Stimulated activated naive B cell treated with anti-CD40 and anti-IgM and Interleukin-4, amounts not matched to agents 10 μg/mL and 1 μg/mL and 100 μg/mL, for 72 hours (primary cell): ENCODE results near the gene ATP11C.
A peak's percentile ranks its signal among the peaks of the same experiment; 100 is the strongest.
"Not testable (repeated sequence)": the region's sequence is repeated elsewhere in the genome, so short reads cannot be mapped to it uniquely, and the experiment has no call there.

ENCODE experiments used
- ATAC-seq, 2 donors: fragments of 150-1000 bp; cut with Tn5 transposase; replicated peaks; 2 replicates each; pipeline ENCODE4 v1.10.0; 2021; ENCODE audit warnings: moderate library complexity in 1 of 2
- DNase-seq: peaks from one replicate; pipeline ENCODE4 v3.0.0; 2021
- H3K27ac Mint-ChIP-seq: one replicate; pipeline ENCODE4 v1.8.0; 2022; ENCODE audit warnings: mild to moderate bottlenecking, mixed read lengths
- H3K27me3 Mint-ChIP-seq, 2 donors: one replicate each; pipeline ENCODE4 v1.8.0; 2022; ENCODE audit warnings: mixed read lengths in 2 of 2
- H3K36me3 Mint-ChIP-seq, 2 donors: one replicate each; pipeline ENCODE4 v1.8.0; 2022; ENCODE audit warnings: mixed read lengths in 2 of 2, mild to moderate bottlenecking in 1 of 2
- H3K4me1 Mint-ChIP-seq, 2 donors: one replicate each; pipeline ENCODE4 v1.8.0; 2022; ENCODE audit warnings: mixed read lengths in 2 of 2, mild to moderate bottlenecking in 1 of 2
- H3K4me3 Mint-ChIP-seq, 2 donors: one replicate each; pipeline ENCODE4 v1.8.0; 2022; ENCODE audit warnings: mild to moderate bottlenecking in 2 of 2, mixed read lengths in 2 of 2, moderate library complexity in 1 of 2
- H3K9me3 Mint-ChIP-seq, 2 donors: one replicate each; pipeline ENCODE4 v1.8.0; 2022; ENCODE audit warnings: mixed read lengths in 2 of 2, mild to moderate bottlenecking in 1 of 2

ATP11C gene

DNA sequence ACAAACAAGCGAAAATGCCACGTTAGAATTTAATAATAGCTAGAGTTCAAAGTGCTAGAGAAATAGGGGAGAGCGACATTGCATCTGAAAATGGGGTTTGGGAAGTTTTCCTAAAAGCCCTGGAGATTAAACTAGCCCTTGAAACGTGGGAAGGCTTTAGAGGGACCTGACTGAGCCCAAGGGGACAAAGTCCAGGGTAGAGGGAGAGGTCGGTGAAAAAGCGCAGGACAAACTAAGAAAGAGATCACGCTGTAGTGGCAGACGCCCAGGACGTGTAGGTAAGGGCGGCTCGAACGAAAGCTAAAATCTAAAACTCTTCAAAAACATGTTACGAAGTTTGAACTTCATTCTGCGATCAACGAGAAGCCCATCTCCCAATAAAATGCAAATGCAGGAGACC is 1.1 kb upstream of the ATP11C start:
- H3K27me3 Mint-ChIP-seq: peaks cover 0 to under 1% of the 10 kb centered on the region in 2 donors
- H3K27ac Mint-ChIP-seq: peak overlapping the region; percentile 96
- H3K4me3 Mint-ChIP-seq: peak overlapping the region; percentile 86 to 89
- H3K9me3 Mint-ChIP-seq: no peaks in the 10 kb centered on the region
- peaks cover 0 to 1% of the 10 kb centered on the region in 2 donors for H3K36me3 Mint-ChIP-seq
- ATAC-seq: no peak
- H3K4me1 Mint-ChIP-seq: peaks cover 5 to 16% of the 10 kb centered on the region in 2 donors
- no peak for DNase-seq

DNA sequence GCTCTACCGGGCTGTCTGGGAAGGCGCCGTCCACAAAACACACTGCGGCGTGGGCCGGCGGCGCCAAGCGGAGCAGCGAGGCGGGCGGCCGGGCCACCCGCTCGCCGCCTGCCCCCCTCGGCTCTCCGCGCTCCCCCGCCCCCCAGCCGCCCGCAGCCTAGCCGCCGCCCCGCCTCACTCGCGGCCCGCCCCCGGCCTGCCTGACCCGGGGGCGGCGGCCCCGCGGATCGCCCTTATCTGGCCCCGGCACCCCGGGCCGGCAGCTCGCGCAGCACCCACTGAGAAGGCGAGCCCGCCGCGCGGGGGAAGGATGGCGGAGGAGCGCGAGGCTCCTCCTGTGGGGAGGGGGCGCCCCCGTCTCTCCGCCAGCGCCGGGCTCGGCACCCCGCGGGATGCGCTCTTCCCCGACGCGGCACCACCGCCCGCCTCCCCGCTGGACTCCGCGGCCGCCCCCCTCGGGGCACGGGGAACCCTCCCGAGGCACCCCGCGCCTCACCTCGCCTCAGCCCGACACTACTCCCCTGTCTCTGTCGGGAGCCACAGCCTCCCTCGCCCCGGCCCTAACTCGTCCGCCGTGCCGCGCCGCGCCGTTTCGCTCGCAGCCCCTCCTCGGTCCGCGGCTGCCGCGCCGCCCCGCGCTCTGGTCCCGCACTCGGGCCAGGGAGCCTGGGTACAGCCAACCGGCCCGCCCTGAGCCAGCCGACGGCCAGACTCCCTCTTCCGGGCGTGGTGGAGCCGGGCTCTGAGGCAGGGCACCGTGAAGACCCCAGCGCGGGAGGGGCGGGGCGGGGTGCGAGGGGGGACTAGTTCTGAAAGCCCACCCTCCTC is 566 bp downstream of the ATP11C start:
- peak overlapping the region; percentile 86 to 89 for H3K4me3 Mint-ChIP-seq
- no peaks in the 10 kb centered on the region for H3K27me3 Mint-ChIP-seq
- peak overlapping the region; percentile 96 for H3K27ac Mint-ChIP-seq
- ATAC-seq (peak; percentile 56), DNase-seq (peak; percentile 23)
- no peaks in the 10 kb centered on the region for H3K9me3 Mint-ChIP-seq
- H3K4me1 Mint-ChIP-seq: peaks cover 5 to 17% of the 10 kb centered on the region in 2 donors
- peaks cover 0 to 1% of the 10 kb centered on the region in 2 donors for H3K36me3 Mint-ChIP-seq

DNA sequence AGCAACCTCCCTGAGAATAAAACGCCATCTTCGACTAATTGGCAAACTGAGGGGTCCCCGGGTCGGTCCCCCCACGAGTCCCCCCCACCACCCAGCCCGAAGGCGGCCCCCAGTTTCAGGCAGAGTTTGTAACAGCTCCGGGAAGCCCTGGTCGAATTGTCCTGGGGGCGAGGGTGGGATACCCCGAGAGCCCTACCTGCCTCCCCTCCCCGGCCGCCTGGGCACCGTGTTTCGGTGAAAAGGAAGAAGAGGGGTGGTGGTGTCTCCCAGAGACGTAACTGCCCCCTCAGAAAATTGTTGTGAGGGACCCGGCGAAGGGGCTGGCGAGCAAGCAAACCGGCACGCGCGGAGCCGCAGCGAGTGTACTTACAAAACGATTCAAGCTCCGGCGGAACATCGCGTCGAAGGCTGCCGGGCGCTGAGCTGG is 1.2 kb downstream of the ATP11C start:
- Mint-ChIP-seq H3K4me3 (peak overlapping the region; percentile 82 to 83), H3K36me3 (peaks cover 0 to 1% of the 10 kb centered on the region in 2 donors), H3K4me1 (peaks cover 5 to 17% of the 10 kb centered on the region in 2 donors), H3K27me3 (no peaks in the 10 kb centered on the region), H3K27ac (peak overlapping the region; percentile 85), H3K9me3 (no peaks in the 10 kb centered on the region)
- peak; percentile 1 for DNase-seq
- ATAC-seq: no peak

DNA sequence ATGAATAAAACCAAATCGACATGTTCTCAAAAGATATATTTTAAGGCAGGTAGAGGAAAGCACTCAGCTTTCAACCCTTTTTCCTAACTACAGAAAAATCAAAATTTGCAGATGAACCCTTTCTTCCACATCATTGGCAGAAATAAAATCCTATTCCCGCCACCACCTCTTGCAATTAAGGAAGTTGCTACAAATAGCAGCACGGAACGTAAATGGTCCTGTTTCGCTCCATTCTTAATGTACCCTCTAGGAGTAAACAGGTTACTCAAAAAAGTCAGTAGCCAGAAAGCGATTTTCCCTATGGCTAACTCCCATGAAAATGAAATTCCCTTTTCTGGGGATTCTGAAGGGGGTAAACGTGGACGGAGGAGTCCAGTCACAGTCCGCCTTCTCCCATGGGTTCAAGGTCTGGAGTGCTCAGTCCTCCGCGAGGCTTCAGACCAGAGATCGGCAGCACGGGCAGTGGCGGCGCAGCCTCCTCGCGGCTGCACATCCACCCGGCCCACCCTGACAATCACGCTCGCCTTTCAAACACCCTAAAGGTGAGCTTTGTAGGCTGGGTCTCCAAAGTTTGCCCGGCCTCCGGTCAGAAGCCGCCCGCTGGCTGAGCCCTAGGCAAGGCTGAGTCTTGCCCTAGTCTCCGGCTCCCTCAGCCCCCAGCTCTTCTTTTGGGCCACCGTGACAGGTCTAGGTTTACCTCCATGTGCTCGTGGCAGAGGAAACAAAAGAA is 1.8 kb downstream of the ATP11C start:
- H3K9me3 Mint-ChIP-seq: no peaks in the 10 kb centered on the region
- peaks cover 0 to 1% of the 10 kb centered on the region in 2 donors for H3K36me3 Mint-ChIP-seq

DNA sequence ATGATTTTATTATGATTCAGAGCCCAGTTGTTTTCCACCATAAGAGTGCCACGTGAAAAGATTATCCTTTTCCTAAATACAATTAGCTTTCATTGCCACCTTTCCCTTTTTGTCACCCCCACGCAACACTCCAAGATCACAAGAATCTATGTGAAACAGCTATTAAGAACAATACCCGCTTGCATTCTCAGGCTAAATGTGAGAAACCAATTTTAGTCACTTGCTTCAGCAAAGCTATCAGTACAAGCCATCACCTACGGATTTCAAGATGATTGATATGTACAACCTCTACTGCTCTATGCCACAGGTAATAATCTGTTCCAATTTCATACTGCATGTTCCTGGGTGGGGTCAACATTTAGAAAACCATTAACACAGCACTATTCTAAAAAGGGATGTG is 2.5 kb downstream of the ATP11C start:
- peaks cover 0 to 1% of the 10 kb centered on the region in 2 donors for H3K36me3 Mint-ChIP-seq
- no peak for DNase-seq
- H3K9me3 Mint-ChIP-seq: no peaks in the 10 kb centered on the region
- no peaks in the 10 kb centered on the region for H3K27me3 Mint-ChIP-seq
- ATAC-seq: no peak
- H3K4me3 Mint-ChIP-seq: peak overlapping the region; percentile 82 to 83
- H3K4me1 Mint-ChIP-seq: peaks cover 7 to 23% of the 10 kb centered on the region in 2 donors
- no peak overlapping the region for H3K27ac Mint-ChIP-seq

More for the DNA sequence above, 1.8 kb downstream of the ATP11C start:
- peak overlapping the region; percentile 82 to 83 for H3K4me3 Mint-ChIP-seq
- peaks cover 5 to 18% of the 10 kb centered on the region in 2 donors for H3K4me1 Mint-ChIP-seq
- peak overlapping the region; percentile 85 for H3K27ac Mint-ChIP-seq
- DNase-seq: no peak
- peak; percentile 2 to 6 for ATAC-seq
- no peaks in the 10 kb centered on the region for H3K27me3 Mint-ChIP-seq

DNA sequence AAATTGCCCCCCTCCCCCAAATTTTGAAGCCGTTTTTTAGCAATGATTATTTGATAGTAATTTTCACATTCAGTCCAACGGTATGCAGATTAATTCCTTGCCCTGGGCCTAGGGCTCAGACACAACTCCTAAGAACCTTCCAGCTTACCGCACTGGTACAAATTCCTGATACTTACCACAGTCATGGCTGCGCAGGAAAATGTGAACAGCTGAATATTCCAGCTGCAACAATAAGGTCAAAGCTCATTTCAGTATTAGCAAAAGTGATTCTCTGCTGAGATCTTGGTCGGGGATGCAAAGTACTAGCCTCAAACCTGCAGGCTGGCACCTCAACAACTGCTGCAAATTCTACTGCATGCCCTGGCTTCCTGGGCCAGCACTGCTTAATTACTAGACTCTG is 3.0 kb downstream of the ATP11C start:
- Mint-ChIP-seq H3K27ac (no peak overlapping the region), H3K36me3 (peaks cover 0 to 1% of the 10 kb centered on the region in 2 donors), H3K4me1 (peaks cover 7 to 23% of the 10 kb centered on the region in 2 donors), H3K4me3 (no peak overlapping the region), H3K27me3 (no peaks in the 10 kb centered on the region), H3K9me3 (no peaks in the 10 kb centered on the region)
- DNase-seq: no peak
- ATAC-seq: no peak

DNA sequence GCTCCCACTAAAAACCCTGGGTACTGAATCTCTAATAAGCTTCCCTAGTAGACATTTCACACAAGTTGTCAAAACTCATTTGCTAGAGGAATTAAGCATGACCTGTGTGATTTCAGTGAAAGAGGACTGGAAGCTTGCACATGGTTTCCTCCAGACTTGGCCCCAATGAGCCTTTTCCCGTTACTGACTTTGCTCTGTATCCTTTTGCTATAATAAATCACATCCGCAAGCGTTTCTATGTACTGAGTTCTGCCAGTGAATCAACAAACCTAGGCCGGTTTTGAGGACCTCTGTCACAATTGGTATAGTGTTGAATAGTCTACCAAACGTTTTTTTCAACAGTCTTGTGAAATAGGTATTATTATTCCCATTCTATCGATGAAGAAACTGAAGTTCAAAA is 8.2 kb downstream of the ATP11C start:
- peaks cover 9 to 31% of the 10 kb centered on the region in 2 donors for H3K4me1 Mint-ChIP-seq
- H3K27ac Mint-ChIP-seq: no peak overlapping the region
- H3K9me3 Mint-ChIP-seq: peaks cover 0 to 3% of the 10 kb centered on the region in 2 donors
- no peak for ATAC-seq
- DNase-seq: no peak
- H3K27me3 Mint-ChIP-seq: no peaks in the 10 kb centered on the region
- no peak overlapping the region for H3K4me3 Mint-ChIP-seq
- H3K36me3 Mint-ChIP-seq: peaks cover 5 to 10% of the 10 kb centered on the region in 2 donors

DNA sequence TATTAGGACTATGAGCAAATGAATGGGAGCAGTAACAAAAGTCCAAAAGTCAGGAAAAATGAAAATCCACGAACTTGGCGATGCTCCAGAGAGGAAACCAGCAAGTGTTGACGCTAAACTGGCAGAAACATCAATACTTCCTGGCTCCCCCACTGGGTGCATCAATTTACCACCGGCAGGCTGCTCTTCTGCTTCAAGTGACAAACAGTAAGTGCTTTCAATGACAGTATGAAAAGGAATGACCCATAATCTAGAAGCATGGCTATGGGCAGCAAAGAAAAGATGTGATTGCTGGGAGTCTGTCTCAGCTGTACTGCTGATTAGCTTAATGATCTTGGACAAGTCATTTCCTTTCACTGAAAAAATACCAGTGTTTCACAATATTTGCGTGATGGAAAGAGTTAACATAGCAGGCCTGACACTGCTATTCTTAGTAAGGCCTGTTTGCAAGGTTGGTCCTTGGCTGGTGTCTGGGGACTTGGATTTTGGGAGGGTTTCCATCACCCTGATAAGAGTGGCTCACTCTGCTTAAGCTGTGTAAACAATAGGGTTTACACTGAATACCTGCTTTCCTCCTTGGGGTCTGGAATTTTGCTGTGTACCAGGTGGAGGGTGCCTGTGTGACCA is 8.7 kb downstream of the ATP11C start:
- H3K9me3 Mint-ChIP-seq: peaks cover 0 to 3% of the 10 kb centered on the region in 2 donors
- no peak overlapping the region for H3K4me3 Mint-ChIP-seq
- no peak overlapping the region for H3K27ac Mint-ChIP-seq
- no peak for DNase-seq
- no peak for ATAC-seq
- no peaks in the 10 kb centered on the region for H3K27me3 Mint-ChIP-seq
- peaks cover 9 to 29% of the 10 kb centered on the region in 2 donors for H3K4me1 Mint-ChIP-seq
- peaks cover 5 to 10% of the 10 kb centered on the region in 2 donors for H3K36me3 Mint-ChIP-seq

DNA sequence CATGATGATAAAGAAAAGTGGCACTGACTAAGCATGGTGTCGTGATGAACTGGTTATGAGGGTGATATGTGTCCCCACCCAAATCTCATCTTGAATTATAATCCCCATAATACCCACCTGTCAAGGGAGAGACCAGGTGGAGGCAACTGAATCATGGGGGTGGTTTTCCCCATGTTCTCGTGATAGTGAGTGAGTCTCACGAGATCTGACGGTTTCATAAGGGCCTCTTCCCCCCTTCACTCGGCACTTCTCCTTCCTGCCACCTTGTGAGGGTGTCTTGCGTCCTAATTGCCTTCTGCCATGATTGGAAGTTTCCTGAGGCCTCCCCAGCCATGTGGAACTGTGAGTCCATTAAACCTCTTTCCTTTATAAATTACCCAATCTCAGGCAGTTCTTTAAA is 11.7 kb downstream of the ATP11C start:
- H3K27me3 Mint-ChIP-seq, ATAC-seq, DNase-seq, H3K9me3 Mint-ChIP-seq, H3K27ac Mint-ChIP-seq, H3K4me3 Mint-ChIP-seq: not testable (repeated sequence)
- Mint-ChIP-seq H3K4me1 (peaks cover 7 to 33% of the 10 kb centered on the region in 2 donors), H3K36me3 (peaks cover 4 to 10% of the 10 kb centered on the region in 2 donors)

DNA sequence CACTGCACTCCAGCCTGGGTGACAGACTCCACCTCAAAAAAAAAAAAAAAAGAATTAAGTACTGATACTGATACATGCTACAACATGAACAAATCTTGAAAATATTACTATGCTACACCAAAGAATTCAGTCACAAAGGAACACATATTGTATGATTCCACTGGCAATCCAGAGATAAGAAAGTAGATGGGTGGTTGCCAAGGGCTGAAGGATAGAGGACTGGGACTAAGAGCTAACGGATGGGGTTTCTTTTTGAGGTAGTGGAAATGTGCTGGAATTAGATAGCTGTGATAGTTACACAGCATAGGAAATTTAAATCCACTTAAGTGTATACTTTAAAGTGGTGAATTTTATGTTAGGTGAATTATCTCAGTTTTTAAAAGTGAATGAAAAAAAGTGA is 12.5 kb downstream of the ATP11C start:
- Mint-ChIP-seq H3K9me3 (peaks cover 0 to 3% of the 10 kb centered on the region in 2 donors), H3K36me3 (peaks cover 4 to 10% of the 10 kb centered on the region in 2 donors), H3K27ac (no peak overlapping the region), H3K27me3 (no peaks in the 10 kb centered on the region), H3K4me3 (no peak overlapping the region), H3K4me1 (peaks cover 4 to 28% of the 10 kb centered on the region in 2 donors)
- no peak for DNase-seq
- ATAC-seq: no peak

DNA sequence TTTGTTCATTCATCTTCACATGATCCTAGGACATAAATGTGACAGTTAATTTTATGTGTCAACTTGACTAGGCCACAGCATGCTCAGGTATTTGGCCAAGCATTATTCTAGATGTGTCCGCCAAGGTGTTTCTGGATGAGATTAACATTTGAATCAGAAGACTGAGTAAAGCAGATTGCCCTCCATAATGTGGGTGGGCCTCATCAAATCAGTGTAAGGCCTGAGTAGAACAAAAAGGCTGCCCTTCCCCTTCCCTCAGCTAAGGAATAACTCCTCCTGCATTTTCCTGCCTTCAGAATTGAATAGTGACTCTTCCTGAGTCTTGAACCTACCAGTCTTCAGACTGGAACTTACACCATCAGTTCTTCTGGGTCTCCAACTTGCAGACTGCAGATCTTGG is 18.4 kb downstream of the ATP11C start:
- Mint-ChIP-seq H3K36me3 (peaks cover 0 to 5% of the 10 kb centered on the region in 2 donors), H3K27ac (no peak overlapping the region), H3K4me3 (no peak overlapping the region), H3K9me3 (no peaks in the 10 kb centered on the region), H3K4me1 (peaks cover 7 to 22% of the 10 kb centered on the region in 2 donors), H3K27me3 (no peaks in the 10 kb centered on the region)
- no peak for ATAC-seq
- DNase-seq: no peak

DNA sequence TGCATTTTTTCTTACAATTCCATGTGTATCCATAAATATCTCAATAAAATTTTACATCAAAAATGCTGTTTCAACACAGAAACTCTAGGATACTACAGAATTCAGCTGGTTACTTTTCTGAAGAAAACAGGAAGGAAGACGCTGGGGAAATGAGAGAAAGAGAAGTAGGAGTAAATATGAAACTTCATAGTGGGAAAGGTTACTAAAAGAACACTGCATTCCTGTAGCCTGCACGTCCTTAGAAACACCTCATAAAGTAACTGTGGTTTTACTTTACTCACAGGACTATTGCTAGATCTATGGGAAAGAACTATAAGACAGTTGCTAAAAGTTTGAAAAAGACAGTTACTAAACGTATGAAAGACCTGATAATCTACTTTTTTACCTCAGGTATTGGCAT is 23.1 kb downstream of the ATP11C start:
- Mint-ChIP-seq H3K36me3 (peaks cover 0 to 7% of the 10 kb centered on the region in 2 donors), H3K4me3 (no peak overlapping the region), H3K4me1 (peaks cover 10 to 27% of the 10 kb centered on the region in 2 donors), H3K27me3 (no peaks in the 10 kb centered on the region), H3K9me3 (no peaks in the 10 kb centered on the region), H3K27ac (no peak overlapping the region)
- ATAC-seq (peak; percentile 77 to 94), DNase-seq (no peak)

DNA sequence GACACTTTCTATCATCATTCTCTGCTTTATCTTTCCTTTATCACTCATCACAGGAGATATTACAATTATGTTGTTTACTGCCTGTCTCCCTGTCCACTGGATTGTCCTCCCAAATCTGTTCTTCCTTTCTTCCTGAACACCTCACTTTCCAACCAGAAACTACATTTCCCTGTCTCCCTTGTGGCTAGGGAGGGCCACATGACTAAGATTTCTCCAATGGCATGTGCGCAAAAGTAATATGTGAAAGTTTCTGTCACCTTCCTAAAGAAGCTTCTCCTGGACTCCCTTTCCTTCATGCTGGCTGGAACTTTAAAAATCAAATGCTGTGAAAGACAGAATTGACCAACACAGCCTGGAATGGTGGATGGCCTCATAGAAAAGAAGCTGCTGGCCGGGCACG is 25.8 kb downstream of the ATP11C start:
- Mint-ChIP-seq H3K4me3 (no peak overlapping the region), H3K9me3 (no peaks in the 10 kb centered on the region), H3K4me1 (peaks cover 10 to 27% of the 10 kb centered on the region in 2 donors), H3K27ac (no peak overlapping the region), H3K36me3 (peaks cover 0 to 4% of the 10 kb centered on the region in 2 donors), H3K27me3 (no peaks in the 10 kb centered on the region)
- ATAC-seq (no peak), DNase-seq (no peak)

DNA sequence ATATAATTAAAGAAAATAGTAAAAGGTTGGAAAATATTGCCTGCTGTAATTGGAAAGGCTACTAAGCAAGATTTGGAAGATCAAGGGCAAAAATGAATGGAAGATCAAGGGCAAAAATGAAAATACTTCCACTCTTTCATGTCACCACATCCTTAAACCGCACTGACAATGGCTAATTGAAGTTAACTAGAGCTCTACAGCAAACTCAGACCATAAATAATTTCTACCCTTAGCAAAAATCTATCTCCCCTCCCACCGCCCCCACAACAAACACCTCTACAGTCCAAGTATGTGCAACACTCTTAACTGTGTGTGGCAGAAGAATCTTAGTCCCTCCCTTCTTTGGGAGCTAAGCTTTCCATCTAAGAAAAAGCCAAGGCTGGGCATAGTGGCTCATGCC is 27.1 kb downstream of the ATP11C start:
- Mint-ChIP-seq H3K9me3 (no peaks in the 10 kb centered on the region), H3K4me3 (no peak overlapping the region), H3K27me3 (no peaks in the 10 kb centered on the region), H3K4me1 (peaks cover 9 to 32% of the 10 kb centered on the region in 2 donors), H3K27ac (no peak overlapping the region), H3K36me3 (peaks cover 0 to 4% of the 10 kb centered on the region in 2 donors)
- no peak for ATAC-seq
- DNase-seq: no peak
